Loucy (cell line): ENCODE measurements around the gene MTHFSD.

Experiments used
- H2AFZ ChIP-seq: fragments of 200-600 bp; sonication (generic); 2 replicates; pipeline ENCODE4 v1.6.0; 2016; ENCODE audit warnings: antibody characterized with exemption, mild to moderate bottlenecking, low read length, moderate library complexity
- H3F3A ChIP-seq: fragments of 200-600 bp; 2 replicates; pipeline ENCODE4 v1.6.0; 2016; ENCODE audit warnings: antibody characterized with exemption, low read depth, mild to moderate bottlenecking
- H3K27me3 ChIP-seq: fragments of 200-600 bp; sonication (generic); 2 replicates; pipeline ENCODE4 v1.6.1; 2014; ENCODE audit warnings: low read length, mild to moderate bottlenecking; ENCODE audit not compliant: insufficient read depth, poor library complexity, severe bottlenecking
- H3K36me3 ChIP-seq: fragments of 200-600 bp; sonication (generic); 2 replicates; pipeline ENCODE4 v1.6.1; 2016; ENCODE audit warnings: low read length; ENCODE audit not compliant: insufficient read depth
- H3K4me1 ChIP-seq: fragments of 200-600 bp; sonication (generic); 2 replicates; pipeline ENCODE4 v1.5.1; 2014; ENCODE audit warnings: low read length, mild to moderate bottlenecking; ENCODE audit not compliant: insufficient read depth, poor library complexity, severe bottlenecking
- H3K4me2 ChIP-seq: fragments of 200-600 bp; sonication (generic); 2 replicates; pipeline ENCODE4 v1.6.0; 2014; ENCODE audit warnings: antibody characterized with exemption, low read length, low read depth, mild to moderate bottlenecking; ENCODE audit not compliant: poor library complexity, severe bottlenecking
- H3K4me3 ChIP-seq: fragments of 200-600 bp; sonication (generic); 2 replicates; pipeline ENCODE4 v1.5.1; 2014; ENCODE audit warnings: low read length, mild to moderate bottlenecking, mixed read lengths; ENCODE audit not compliant: poor library complexity, severe bottlenecking
- H3K79me2 ChIP-seq: fragments of 200-600 bp; sonication (generic); 2 replicates; pipeline ENCODE4 v1.6.1; 2014; ENCODE audit warnings: low read length; ENCODE audit not compliant: insufficient read depth
- H3K9ac ChIP-seq: fragments of 200-600 bp; sonication (generic); 2 replicates; pipeline ENCODE4 v1.6.0; 2014; ENCODE audit warnings: mild to moderate bottlenecking, low read depth, low read length, moderate library complexity; ENCODE audit not compliant: poor library complexity, severe bottlenecking
- H3K9me2 ChIP-seq: fragments of 200-600 bp; sonication (generic); replicated peaks from 2 replicates; pipeline ENCODE4 v1.6.1; 2016; ENCODE audit warnings: low read depth, low read length, mixed read lengths
- H3K9me3 ChIP-seq: fragments of 200-600 bp; sonication (generic); 2 replicates; pipeline ENCODE4 v1.6.1; 2014; ENCODE audit warnings: mild to moderate bottlenecking, antibody characterized with exemption, low read length, low read depth; ENCODE audit not compliant: insufficient read depth
- H4K20me1 ChIP-seq: fragments of 200-600 bp; sonication (generic); 2 replicates; pipeline ENCODE4 v1.6.0; 2014; ENCODE audit warnings: antibody characterized with exemption, low read length, mild to moderate bottlenecking; ENCODE audit not compliant: insufficient read depth, poor library complexity, severe bottlenecking
- EZH2phosphoT487 ChIP-seq: fragments of 200-600 bp; IDR thresholded peaks from 2 replicates; pipeline ENCODE4 v1.6.1; 2018; ENCODE audit warnings: antibody characterized with exemption, mild to moderate bottlenecking, moderate library complexity, borderline replicate concordance
- TF ChIP-seq, protein P1 (sequence below): fragments of 200-600 bp; sonication (generic); conservative IDR thresholded peaks from 2 replicates; pipeline ENCODE4 v1.5.1; 2014; ENCODE audit warnings: mild to moderate bottlenecking, antibody characterized with exemption, low read length

MTHFSD gene

DNA sequence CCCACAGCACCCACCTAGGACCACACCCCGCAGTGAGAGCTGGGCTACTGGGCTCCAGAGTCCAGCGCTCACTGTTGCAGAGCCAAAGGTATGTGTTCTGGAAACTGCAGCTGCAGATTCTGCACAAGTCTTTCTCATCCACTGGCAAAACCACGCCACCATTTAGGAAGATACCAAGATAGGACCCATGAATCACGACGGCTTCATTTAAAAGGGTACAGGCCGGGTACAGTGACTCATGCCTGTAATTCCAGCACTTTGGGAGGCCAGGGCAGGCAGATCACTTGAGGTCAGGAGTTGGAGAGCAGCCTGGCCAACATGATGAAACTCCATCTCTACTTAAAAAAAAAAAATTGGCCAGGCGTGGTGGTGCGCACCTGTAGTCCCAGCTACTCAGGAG is 25.9 kb downstream of the MTHFSD start:
- H2AFZ ChIP-seq = no peak overlapping the region
- H3F3A ChIP-seq = no peaks in the 10 kb centered on the region
- no peaks in the 10 kb centered on the region for H3K9me3 ChIP-seq
- no peaks in the 10 kb centered on the region for H4K20me1 ChIP-seq
- TF ChIP-seq, protein P1, sequence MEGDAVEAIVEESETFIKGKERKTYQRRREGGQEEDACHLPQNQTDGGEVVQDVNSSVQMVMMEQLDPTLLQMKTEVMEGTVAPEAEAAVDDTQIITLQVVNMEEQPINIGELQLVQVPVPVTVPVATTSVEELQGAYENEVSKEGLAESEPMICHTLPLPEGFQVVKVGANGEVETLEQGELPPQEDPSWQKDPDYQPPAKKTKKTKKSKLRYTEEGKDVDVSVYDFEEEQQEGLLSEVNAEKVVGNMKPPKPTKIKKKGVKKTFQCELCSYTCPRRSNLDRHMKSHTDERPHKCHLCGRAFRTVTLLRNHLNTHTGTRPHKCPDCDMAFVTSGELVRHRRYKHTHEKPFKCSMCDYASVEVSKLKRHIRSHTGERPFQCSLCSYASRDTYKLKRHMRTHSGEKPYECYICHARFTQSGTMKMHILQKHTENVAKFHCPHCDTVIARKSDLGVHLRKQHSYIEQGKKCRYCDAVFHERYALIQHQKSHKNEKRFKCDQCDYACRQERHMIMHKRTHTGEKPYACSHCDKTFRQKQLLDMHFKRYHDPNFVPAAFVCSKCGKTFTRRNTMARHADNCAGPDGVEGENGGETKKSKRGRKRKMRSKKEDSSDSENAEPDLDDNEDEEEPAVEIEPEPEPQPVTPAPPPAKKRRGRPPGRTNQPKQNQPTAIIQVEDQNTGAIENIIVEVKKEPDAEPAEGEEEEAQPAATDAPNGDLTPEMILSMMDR = no peak
- TF ChIP-seq EZH2phosphoT487 = no peak
- H3K4me3 ChIP-seq = no peak overlapping the region
- H3K27me3 ChIP-seq = no peaks in the 10 kb centered on the region
- H3K36me3 ChIP-seq = no peaks in the 10 kb centered on the region
- H3K4me2 ChIP-seq = no peak overlapping the region
- no peaks in the 10 kb centered on the region for H3K79me2 ChIP-seq
- no peaks in the 10 kb centered on the region for H3K9me2 ChIP-seq
- no peak overlapping the region for H3K9ac ChIP-seq
- no peaks in the 10 kb centered on the region for H3K4me1 ChIP-seq

DNA sequence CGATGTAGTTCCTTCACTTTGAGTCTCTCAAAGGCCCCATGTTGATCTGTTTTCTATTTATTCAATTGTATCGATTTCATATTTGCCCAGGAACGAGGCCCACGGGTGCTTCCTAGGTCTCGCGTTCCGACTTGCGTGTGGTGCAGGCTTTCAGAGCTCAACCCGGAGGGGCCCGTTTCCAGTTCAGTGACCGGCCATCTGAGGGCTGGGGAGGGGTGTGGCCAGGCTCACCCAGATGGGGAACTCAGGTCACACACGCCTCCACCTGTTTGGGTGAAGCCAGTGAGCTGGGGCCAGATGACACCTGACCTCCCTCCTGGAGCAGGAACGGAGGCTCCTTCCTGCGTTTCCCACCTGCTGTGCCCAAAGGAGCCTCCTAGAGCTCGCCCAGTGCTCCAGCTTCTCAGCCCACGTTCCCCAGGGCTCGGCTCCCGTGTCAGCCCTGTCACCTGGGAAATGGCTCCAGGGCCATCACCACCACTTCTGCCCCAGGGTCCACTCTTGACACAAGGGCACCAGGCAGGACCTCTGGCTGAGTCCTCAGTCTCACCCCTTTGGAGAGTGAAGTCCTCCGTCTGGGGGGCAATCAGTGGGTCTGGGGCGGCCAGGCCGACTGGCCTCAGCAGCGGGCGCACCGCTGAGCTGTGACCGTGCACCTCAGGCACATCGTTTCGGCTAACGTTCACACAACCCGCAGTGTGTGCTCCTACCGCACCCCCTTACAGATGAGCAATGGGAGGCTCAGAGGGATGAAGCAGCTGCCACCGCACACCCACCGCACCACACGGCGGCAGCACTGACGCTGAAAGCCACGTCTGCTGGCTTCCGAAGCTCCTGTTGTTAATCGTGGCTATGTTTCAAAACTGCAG is 26.7 kb downstream of the MTHFSD start:
- Histone ChIP-seq H3K27me3 (no peaks in the 10 kb centered on the region), H2AFZ (no peak overlapping the region), H3K9me3 (no peaks in the 10 kb centered on the region), H3K4me3 (no peak overlapping the region), H3F3A (no peaks in the 10 kb centered on the region), H3K36me3 (no peaks in the 10 kb centered on the region), H3K4me1 (no peaks in the 10 kb centered on the region), H4K20me1 (no peaks in the 10 kb centered on the region), H3K9me2 (no peaks in the 10 kb centered on the region), H3K79me2 (no peaks in the 10 kb centered on the region), H3K9ac (no peak overlapping the region), H3K4me2 (no peak overlapping the region)
- TF ChIP-seq, protein P1 = no peak
- no peak for TF ChIP-seq EZH2phosphoT487

DNA sequence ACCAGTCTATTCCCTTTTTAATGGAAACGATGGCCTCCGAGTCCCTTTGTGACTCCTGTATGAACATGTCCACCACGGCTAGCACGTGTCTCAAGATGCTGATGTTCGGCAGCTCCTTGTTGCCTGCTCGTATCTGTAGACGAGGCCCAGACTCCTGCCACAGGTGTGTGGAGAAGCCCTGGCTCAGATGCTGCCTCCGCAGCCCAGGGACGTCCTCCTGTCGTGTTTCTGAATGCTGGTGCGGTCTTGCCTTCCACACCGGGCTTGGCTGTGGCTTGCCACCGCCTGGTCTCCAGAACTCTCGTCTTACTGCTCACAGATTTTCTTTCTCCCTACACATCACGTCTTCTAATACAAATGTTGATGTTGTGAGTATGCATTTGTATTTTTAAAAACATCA is 27.7 kb downstream of the MTHFSD start:
- no peak for TF ChIP-seq EZH2phosphoT487
- TF ChIP-seq, protein P1 = no peak
- Histone ChIP-seq H3K4me1 (no peaks in the 10 kb centered on the region), H3K9me3 (no peaks in the 10 kb centered on the region), H2AFZ (no peak overlapping the region), H4K20me1 (no peaks in the 10 kb centered on the region), H3K4me2 (no peak overlapping the region), H3K36me3 (no peaks in the 10 kb centered on the region), H3K79me2 (no peaks in the 10 kb centered on the region), H3K27me3 (no peaks in the 10 kb centered on the region), H3F3A (no peaks in the 10 kb centered on the region), H3K9ac (no peak overlapping the region), H3K9me2 (no peaks in the 10 kb centered on the region), H3K4me3 (no peak overlapping the region)
